HCT116 (cell line): ENCODE measurements around the gene GLYR1.

Experiments used
- CEBPB ChIP-seq: IDR thresholded peaks from 2 replicates; pipeline ENCODE4 v1.6.1; 2012; ENCODE audit warnings: low read depth
- CTCF ChIP-seq, 3 experiments: fragments of 200-600 bp in 1 of 3; sonication (generic) in 1 of 3; IDR thresholded peaks in 2 of 3; conservative IDR thresholded peaks in 1 of 3; 2 replicates each; pipeline ENCODE4 v1.5.1; 2012 to 2017; ENCODE audit warnings: low read depth in 2 of 3, low read length in 2 of 3, antibody characterized with exemption in 1 of 3, borderline replicate concordance in 1 of 3, control low read depth in 1 of 3, mild to moderate bottlenecking in 1 of 3, mixed read lengths in 1 of 3, mixed run types in 1 of 3, moderate library complexity in 1 of 3; ENCODE audit not compliant: insufficient read depth in 1 of 3
- EGR1 ChIP-seq: IDR thresholded peaks from 2 replicates; pipeline ENCODE4 v1.6.1; 2012; ENCODE audit warnings: low read depth
- FOSL1 ChIP-seq: IDR thresholded peaks from 2 replicates; pipeline ENCODE4 v1.6.1; 2012; ENCODE audit warnings: low read depth
- POLR2A ChIP-seq: IDR thresholded peaks from 2 replicates; pipeline ENCODE4 v1.7.0; 2011; ENCODE audit warnings: borderline replicate concordance; ENCODE audit not compliant: insufficient read depth, insufficient read length; ENCODE audit errors: extremely low read depth
- POLR2AphosphoS5 ChIP-seq: IDR thresholded peaks from 2 replicates; pipeline ENCODE4 v1.6.1; 2011; ENCODE audit warnings: mild to moderate bottlenecking, low read depth, low read length, moderate library complexity
- RAD21 ChIP-seq: IDR thresholded peaks from 2 replicates; pipeline ENCODE4 v1.6.1; 2012; ENCODE audit warnings: low read depth, mild to moderate bottlenecking
- SIN3A ChIP-seq: IDR thresholded peaks from 2 replicates; pipeline ENCODE4 v1.6.1; 2012; ENCODE audit warnings: low read depth
- SP1 ChIP-seq: IDR thresholded peaks from 2 replicates; pipeline ENCODE4 v1.6.1; 2012; ENCODE audit warnings: low read depth
- YY1 ChIP-seq: IDR thresholded peaks from 2 replicates; pipeline ENCODE4 v1.6.1; 2011; ENCODE audit warnings: low read length, low read depth, moderate library complexity, mild to moderate bottlenecking; ENCODE audit not compliant: insufficient replicate concordance; ENCODE audit errors: extremely low read depth
- ZFX ChIP-seq: fragments of 450-650 bp; IDR thresholded peaks from 2 replicates; pipeline ENCODE4 v1.6.1; 2017
- TF ChIP-seq, protein P1 (sequence below): IDR thresholded peaks from 2 replicates; pipeline ENCODE4 v1.6.1; 2012; ENCODE audit warnings: low read depth

DNA sequence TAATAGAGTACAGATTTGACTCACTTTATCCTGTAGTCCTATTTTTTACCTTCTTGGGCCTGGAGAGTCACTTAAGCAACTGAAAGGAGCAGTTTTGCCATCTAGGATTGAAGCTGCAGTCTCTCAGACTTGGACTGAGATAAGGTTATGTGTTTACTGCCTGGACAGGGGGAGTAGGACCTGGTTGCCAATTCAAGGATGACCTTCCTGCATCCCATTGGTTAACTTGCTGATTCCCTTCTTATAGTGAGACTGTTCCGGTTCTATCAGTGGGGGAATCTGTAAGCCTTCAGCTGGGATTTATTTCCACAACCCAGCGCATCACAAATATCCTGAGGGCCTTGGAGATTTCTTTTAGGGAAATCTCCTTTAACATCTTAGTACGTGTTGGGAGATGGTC lies 3.1 kb upstream of the GLYR1 start:
- TF ChIP-seq CTCF (IDR thresholded peaks at IDR 0.05 in 2 of 3, conservative IDR thresholded peaks at IDR 0.05 in 1 of 3; ENCODE audit: borderline replicate concordance in 1 of 3, insufficient read depth in 1 of 3, low read depth in 2 of 3, low read length in 2 of 3) (no peak), POLR2AphosphoS5 (no peak), CEBPB (no peak), RAD21 (no peak), FOSL1 (no peak), POLR2A (no peak), SIN3A (no peak), EGR1 (no peak), SP1 (no peak), YY1 (no peak), ZFX (no peak)
- TF ChIP-seq, protein P1, sequence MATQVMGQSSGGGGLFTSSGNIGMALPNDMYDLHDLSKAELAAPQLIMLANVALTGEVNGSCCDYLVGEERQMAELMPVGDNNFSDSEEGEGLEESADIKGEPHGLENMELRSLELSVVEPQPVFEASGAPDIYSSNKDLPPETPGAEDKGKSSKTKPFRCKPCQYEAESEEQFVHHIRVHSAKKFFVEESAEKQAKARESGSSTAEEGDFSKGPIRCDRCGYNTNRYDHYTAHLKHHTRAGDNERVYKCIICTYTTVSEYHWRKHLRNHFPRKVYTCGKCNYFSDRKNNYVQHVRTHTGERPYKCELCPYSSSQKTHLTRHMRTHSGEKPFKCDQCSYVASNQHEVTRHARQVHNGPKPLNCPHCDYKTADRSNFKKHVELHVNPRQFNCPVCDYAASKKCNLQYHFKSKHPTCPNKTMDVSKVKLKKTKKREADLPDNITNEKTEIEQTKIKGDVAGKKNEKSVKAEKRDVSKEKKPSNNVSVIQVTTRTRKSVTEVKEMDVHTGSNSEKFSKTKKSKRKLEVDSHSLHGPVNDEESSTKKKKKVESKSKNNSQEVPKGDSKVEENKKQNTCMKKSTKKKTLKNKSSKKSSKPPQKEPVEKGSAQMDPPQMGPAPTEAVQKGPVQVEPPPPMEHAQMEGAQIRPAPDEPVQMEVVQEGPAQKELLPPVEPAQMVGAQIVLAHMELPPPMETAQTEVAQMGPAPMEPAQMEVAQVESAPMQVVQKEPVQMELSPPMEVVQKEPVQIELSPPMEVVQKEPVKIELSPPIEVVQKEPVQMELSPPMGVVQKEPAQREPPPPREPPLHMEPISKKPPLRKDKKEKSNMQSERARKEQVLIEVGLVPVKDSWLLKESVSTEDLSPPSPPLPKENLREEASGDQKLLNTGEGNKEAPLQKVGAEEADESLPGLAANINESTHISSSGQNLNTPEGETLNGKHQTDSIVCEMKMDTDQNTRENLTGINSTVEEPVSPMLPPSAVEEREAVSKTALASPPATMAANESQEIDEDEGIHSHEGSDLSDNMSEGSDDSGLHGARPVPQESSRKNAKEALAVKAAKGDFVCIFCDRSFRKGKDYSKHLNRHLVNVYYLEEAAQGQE, result no peak
